SU-DHL-6 (cell line): ENCODE results near the gene RAC2.

Experiments used
- H2AFZ ChIP-seq: fragments of 200-600 bp; sonication (generic); 2 replicates; pipeline ENCODE4 v1.6.1; 2014; ENCODE audit warnings: low read depth, mild to moderate bottlenecking, moderate library complexity, mixed read lengths, antibody characterized with exemption, low read length; ENCODE audit not compliant: severe bottlenecking
- H3F3A ChIP-seq: fragments of 200-600 bp; shearing (Covaris generic); 2 replicates; pipeline ENCODE4 v1.6.0; 2016; ENCODE audit warnings: antibody characterized with exemption, mild to moderate bottlenecking; ENCODE audit not compliant: insufficient read depth
- H3K27ac ChIP-seq: fragments of 200-600 bp; sonication (generic); 2 replicates; pipeline ENCODE4 v1.5.1; 2016; ENCODE audit warnings: low read depth, mild to moderate bottlenecking, low read length, moderate library complexity, mixed read lengths
- H3K27me3 ChIP-seq: fragments of 200-600 bp; sonication (generic), shearing (Covaris generic); 2 replicates; pipeline ENCODE4 v1.6.0; 2014; ENCODE audit warnings: mild to moderate bottlenecking, low read length
- H3K36me3 ChIP-seq: fragments of 200-600 bp; sonication (generic); 2 replicates; pipeline ENCODE4 v1.6.1; 2014; ENCODE audit warnings: mild to moderate bottlenecking, low read length, mixed read lengths
- H3K4me2 ChIP-seq: fragments of 300-600, 200-600 bp; shearing (Covaris generic), sonication (generic); 2 replicates; pipeline ENCODE4 v1.6.0; 2014; ENCODE audit warnings: low read length, low read depth, mild to moderate bottlenecking; ENCODE audit not compliant: poor library complexity, severe bottlenecking
- H3K4me3 ChIP-seq: fragments of 200-600 bp; sonication (generic); 2 replicates; pipeline ENCODE4 v1.5.1; 2014; ENCODE audit warnings: antibody characterized with exemption, low read length, mild to moderate bottlenecking, mixed read lengths; ENCODE audit not compliant: insufficient read depth, poor library complexity, severe bottlenecking
- H3K79me2 ChIP-seq: fragments of 200-600 bp; sonication (generic); 2 replicates; pipeline ENCODE4 v1.6.1; 2014; ENCODE audit warnings: mild to moderate bottlenecking, low read length, moderate library complexity; ENCODE audit not compliant: insufficient read depth
- H3K9ac ChIP-seq: fragments of 200-600 bp; sonication (generic); 2 replicates; pipeline ENCODE4 v1.7.0; 2014; ENCODE audit warnings: mild to moderate bottlenecking, low read length
- H3K9me2 ChIP-seq: fragments of 200-600 bp; sonication (generic); replicated peaks from 2 replicates; pipeline ENCODE4 v1.6.1; 2014; ENCODE audit warnings: low read length; ENCODE audit not compliant: insufficient read depth
- H3K9me3 ChIP-seq: fragments of 200-600 bp; sonication (generic); 2 replicates; pipeline ENCODE4 v1.6.1; 2014; ENCODE audit warnings: low read length, mixed read lengths; ENCODE audit not compliant: insufficient read depth
- H4K20me1 ChIP-seq: fragments of 200-600 bp; sonication (generic); 2 replicates; pipeline ENCODE4 v1.6.1; 2014; ENCODE audit warnings: low read depth, mild to moderate bottlenecking, antibody characterized with exemption, low read length, moderate library complexity, mixed read lengths
- EZH2phosphoT487 ChIP-seq: fragments of 200-600 bp; sonication (generic), shearing (Covaris generic); conservative IDR thresholded peaks from 2 replicates; pipeline ENCODE4 v1.6.1; 2018; ENCODE audit warnings: mild to moderate bottlenecking, antibody characterized with exemption, low read length, moderate library complexity, mixed read lengths
- TF ChIP-seq, protein P1 (sequence below): fragments of 200-600 bp; sonication (generic); IDR thresholded peaks from one replicate; pipeline ENCODE4 v1.5.1; 2017; ENCODE audit warnings: antibody characterized with exemption, mild to moderate bottlenecking, low read length, moderate library complexity; ENCODE audit not compliant: insufficient read depth, poor library complexity, severe bottlenecking

RAC2 gene

GRCh38 chr22:37267661-37268413 lies 23.8 kb upstream of the RAC2 start:
- Histone ChIP-seq H3K36me3 (no peaks in the 10 kb centered on the region; the same call in 1 of the 2 replicates), H3K9me3 (peaks cover 8% of the 10 kb centered on the region; the same call in 1 of the 2 replicates), H3K4me2 (no peak overlapping the region), H3K9ac (no peak overlapping the region), H3K27ac (no peak overlapping the region), H3K4me3 (no peak overlapping the region), H3K9me2 (no peaks in the 10 kb centered on the region), H3K79me2 (no peaks in the 10 kb centered on the region), H2AFZ (no peak overlapping the region), H3K27me3 (no peaks in the 10 kb centered on the region), H4K20me1 (no peaks in the 10 kb centered on the region), H3F3A (no peaks in the 10 kb centered on the region)
- TF ChIP-seq EZH2phosphoT487 = no peak
- TF ChIP-seq, protein P1, sequence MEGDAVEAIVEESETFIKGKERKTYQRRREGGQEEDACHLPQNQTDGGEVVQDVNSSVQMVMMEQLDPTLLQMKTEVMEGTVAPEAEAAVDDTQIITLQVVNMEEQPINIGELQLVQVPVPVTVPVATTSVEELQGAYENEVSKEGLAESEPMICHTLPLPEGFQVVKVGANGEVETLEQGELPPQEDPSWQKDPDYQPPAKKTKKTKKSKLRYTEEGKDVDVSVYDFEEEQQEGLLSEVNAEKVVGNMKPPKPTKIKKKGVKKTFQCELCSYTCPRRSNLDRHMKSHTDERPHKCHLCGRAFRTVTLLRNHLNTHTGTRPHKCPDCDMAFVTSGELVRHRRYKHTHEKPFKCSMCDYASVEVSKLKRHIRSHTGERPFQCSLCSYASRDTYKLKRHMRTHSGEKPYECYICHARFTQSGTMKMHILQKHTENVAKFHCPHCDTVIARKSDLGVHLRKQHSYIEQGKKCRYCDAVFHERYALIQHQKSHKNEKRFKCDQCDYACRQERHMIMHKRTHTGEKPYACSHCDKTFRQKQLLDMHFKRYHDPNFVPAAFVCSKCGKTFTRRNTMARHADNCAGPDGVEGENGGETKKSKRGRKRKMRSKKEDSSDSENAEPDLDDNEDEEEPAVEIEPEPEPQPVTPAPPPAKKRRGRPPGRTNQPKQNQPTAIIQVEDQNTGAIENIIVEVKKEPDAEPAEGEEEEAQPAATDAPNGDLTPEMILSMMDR = no peak

DNA sequence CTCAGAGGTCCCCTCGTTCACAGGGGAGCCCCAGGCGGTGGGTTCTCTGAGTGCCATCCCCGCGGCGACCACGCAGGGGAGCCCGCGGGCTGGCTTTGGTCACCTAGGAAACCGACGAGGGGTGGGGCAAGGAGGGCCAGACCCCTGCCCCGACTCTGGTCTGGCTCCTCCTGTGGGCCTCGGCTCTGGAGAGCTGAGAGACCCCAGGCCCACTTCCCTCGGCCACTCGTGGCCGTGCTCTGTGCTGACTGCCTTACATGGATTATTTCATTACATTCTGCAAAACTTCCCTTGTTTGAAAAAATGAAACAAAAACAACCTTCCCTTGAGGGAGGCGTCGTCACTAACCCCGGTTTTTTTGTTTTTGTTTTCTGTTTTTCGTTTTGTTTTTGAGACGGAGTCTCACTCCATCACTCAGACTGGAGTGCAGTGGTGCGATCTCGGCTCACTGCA lies 23.1 kb upstream of the RAC2 start:
- H3K9ac ChIP-seq = no peak overlapping the region
- peak overlapping the region; percentile 38 for H3K4me3 ChIP-seq
- H3K27ac ChIP-seq = no peak overlapping the region
- peak overlapping the region; percentile 65 for H3K4me2 ChIP-seq
- H2AFZ ChIP-seq = no peak overlapping the region
- H3K9me2 ChIP-seq = no peaks in the 10 kb centered on the region
- no peaks in the 10 kb centered on the region; the same call in 1 of the 2 replicates for H3K36me3 ChIP-seq
- H3K9me3 ChIP-seq = peaks cover 8% of the 10 kb centered on the region; the same call in 1 of the 2 replicates
- no peaks in the 10 kb centered on the region for H3K79me2 ChIP-seq
- H4K20me1 ChIP-seq = no peaks in the 10 kb centered on the region
- H3K27me3 ChIP-seq = no peaks in the 10 kb centered on the region
- TF ChIP-seq EZH2phosphoT487 = no peak
- TF ChIP-seq, protein P1 = peak; percentile 96
- H3F3A ChIP-seq = no peaks in the 10 kb centered on the region

- no peaks in the 10 kb centered on the region for H3K27me3 ChIP-seq
- H3K27ac ChIP-seq = no peak overlapping the region
- H3K9me2 ChIP-seq = no peaks in the 10 kb centered on the region
- peak overlapping the region; percentile 65 for H3K4me2 ChIP-seq
- H2AFZ ChIP-seq = no peak overlapping the region
- no peaks in the 10 kb centered on the region for H3F3A ChIP-seq
- no peaks in the 10 kb centered on the region for H4K20me1 ChIP-seq
- no peak for TF ChIP-seq EZH2phosphoT487
- TF ChIP-seq, protein P1 = no peak
- no peaks in the 10 kb centered on the region; the same call in 1 of the 2 replicates for H3K36me3 ChIP-seq
- no peak overlapping the region for H3K4me3 ChIP-seq
- peaks cover 8% of the 10 kb centered on the region; the same call in 1 of the 2 replicates for H3K9me3 ChIP-seq
- no peaks in the 10 kb centered on the region for H3K79me2 ChIP-seq
- no peak overlapping the region for H3K9ac ChIP-seq
Measured at GRCh38 chr22:37266581-37267134, 22.6 kb upstream of the RAC2 start.
